Fibroblast of skin of left quadriceps (primary cell): ENCODE results near the gene LHPP.

ENCODE experiments used
- DNase-seq, 2 experiments: peaks; one replicate each; pipeline ENCODE4 v3.0.0-alpha.2; 2013; ENCODE audit warnings: low read depth in 2 of 2

The LHPP gene

GRCh38 chr10:124557648-124558338 lies 96.2 kb downstream of the LHPP start:
- DNase-seq: no peak

- no peak for DNase-seq
These were observed 97.0 kb downstream of the LHPP start for GRCh38 chr10:124558339-124559321.

- DNase-seq: no peak
These were observed 97.9 kb downstream of the LHPP start for GRCh38 chr10:124559372-124560132.

- DNase-seq: peak in 1 of 2 experiments; percentile 12
These were observed 98.9 kb downstream of the LHPP start for GRCh38 chr10:124560377-124561105.

- DNase-seq: no peak
These were observed 99.6 kb downstream of the LHPP start for GRCh38 chr10:124561206-124561605.

GRCh38 chr10:124562425-124563060 lies 100.9 kb downstream of the LHPP start:
- DNase-seq: no peak

GRCh38 chr10:124563320-124564040 lies 101.9 kb downstream of the LHPP start:
- no peak for DNase-seq

GRCh38 chr10:124564881-124565280 lies 103.3 kb downstream of the LHPP start:
- DNase-seq: no peak

- no peak for DNase-seq
These were observed 104.1 kb downstream of the LHPP start for GRCh38 chr10:124565565-124566221.

- no peak for DNase-seq
These were observed 104.7 kb downstream of the LHPP start for GRCh38 chr10:124566222-124566888.

GRCh38 chr10:124566981-124567835 lies 105.6 kb downstream of the LHPP start:
- no peak for DNase-seq

- DNase-seq: no peak
These were observed 106.7 kb downstream of the LHPP start for GRCh38 chr10:124568339-124568738.

- no peak for DNase-seq
These were observed 107.4 kb downstream of the LHPP start for GRCh38 chr10:124568848-124569622.

- DNase-seq: no peak
These were observed 108.2 kb downstream of the LHPP start for GRCh38 chr10:124569623-124570470.

- no peak for DNase-seq
These were observed 109.0 kb downstream of the LHPP start for GRCh38 chr10:124570646-124571045.

GRCh38 chr10:124572751-124573150 lies 111.1 kb downstream of the LHPP start:
- no peak for DNase-seq
